T-helper 2 cell treated with Interferon-gamma antibody and Interleukin-4, amounts not matched to agents 5 μg/mL and 100 μg/mL, for 36 hours (primary cell): Measurements from ENCODE around the gene TTC28.

Experiments
- DNase-seq: peaks from one replicate; pipeline ENCODE4 v3.0.0; 2021; ENCODE audit warnings: low spot score
- H3K27ac Mint-ChIP-seq: one replicate; pipeline ENCODE4 v1.8.0; 2021; ENCODE audit warnings: mild to moderate bottlenecking, mixed read lengths
- H3K27me3 Mint-ChIP-seq: one replicate; pipeline ENCODE4 v1.8.0; 2021; ENCODE audit warnings: low read depth, mixed read lengths
- H3K36me3 Mint-ChIP-seq: one replicate; pipeline ENCODE4 v1.8.0; 2021; ENCODE audit warnings: low read depth, mixed read lengths
- H3K4me1 Mint-ChIP-seq: one replicate; pipeline ENCODE4 v1.8.0; 2021; ENCODE audit warnings: low read depth, mixed read lengths
- H3K4me3 Mint-ChIP-seq: one replicate; pipeline ENCODE4 v1.8.0; 2022; ENCODE audit warnings: mild to moderate bottlenecking, moderate library complexity, mixed read lengths
- H3K9me3 Mint-ChIP-seq: one replicate; pipeline ENCODE4 v1.8.0; 2021; ENCODE audit warnings: mixed read lengths

TTC28 gene

DNA sequence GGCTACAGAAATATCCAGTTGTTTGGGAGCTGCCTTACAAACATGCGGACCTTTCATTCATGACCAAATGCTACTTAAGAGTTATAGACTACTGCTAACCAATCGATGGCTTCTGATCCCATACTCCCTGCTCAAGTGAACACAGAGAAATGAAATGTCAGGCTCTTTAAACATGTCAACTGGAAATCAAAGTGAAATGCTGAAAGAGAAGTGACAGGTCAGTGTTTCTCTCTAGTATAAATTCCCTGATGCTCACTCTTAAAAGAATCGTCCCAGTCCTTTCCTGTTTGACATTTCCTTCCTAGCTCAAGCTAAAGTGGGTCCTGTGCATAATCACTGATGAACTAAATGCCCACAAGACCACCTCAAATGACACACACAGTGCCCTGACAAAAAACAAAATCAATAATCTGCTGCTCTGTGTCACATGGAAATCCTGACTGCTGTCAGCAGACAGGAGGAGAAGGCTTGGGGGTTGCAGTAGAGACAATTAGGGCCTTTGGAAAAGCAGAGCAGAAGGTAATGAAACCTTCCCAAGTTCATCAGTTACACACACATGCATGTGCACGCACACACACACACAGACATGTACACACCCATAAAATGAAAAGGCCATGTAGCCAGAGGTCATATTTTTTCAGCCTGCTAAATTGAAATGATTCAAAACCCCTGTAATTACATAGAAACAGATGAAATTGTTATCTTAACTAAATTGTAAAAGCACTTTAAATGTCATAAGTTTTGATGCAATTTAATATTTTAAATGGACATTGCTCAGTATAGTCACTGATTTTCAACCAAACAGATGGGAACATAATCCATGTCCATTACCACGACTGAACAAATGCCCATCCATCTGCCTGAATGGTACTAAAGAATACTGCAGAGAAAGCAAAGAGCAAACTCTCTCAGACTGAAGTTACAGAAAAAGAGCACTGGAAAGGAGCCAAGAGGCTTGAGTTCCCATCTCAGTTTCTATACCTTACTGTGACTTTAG lies 330.7 kb downstream of the TTC28 start:
- peaks cover 9% of the 10 kb centered on the region for H3K27me3 Mint-ChIP-seq
- H3K36me3 Mint-ChIP-seq = no peaks in the 10 kb centered on the region
- no peak overlapping the region for H3K4me3 Mint-ChIP-seq
- H3K4me1 Mint-ChIP-seq = peaks cover 6% of the 10 kb centered on the region
- no peaks in the 10 kb centered on the region for H3K9me3 Mint-ChIP-seq
- H3K27ac Mint-ChIP-seq = no peak overlapping the region
- no peak for DNase-seq

DNA sequence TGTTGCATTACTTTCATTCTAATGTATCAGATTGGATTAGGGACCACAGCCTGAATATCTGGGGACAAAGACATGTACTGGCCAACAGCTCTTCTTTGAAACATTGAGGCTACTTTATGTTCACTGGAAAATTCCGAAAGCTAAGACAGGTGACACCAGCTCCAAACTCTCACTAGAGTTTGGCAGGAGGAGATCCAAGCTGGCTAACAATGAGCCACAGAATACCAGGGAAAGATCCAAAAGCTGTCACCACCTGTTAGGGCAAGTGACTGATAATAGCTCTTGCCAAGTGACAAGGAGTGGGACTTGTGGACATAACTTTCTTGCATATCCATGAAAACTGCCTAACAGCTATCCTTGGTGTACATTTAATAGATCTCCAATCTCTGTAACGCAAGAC lies 333.3 kb downstream of the TTC28 start:
- peaks cover 4% of the 10 kb centered on the region for H3K4me1 Mint-ChIP-seq
- H3K27ac Mint-ChIP-seq = no peak overlapping the region
- no peaks in the 10 kb centered on the region for H3K36me3 Mint-ChIP-seq
- H3K27me3 Mint-ChIP-seq = peaks cover 6% of the 10 kb centered on the region
- no peaks in the 10 kb centered on the region for H3K9me3 Mint-ChIP-seq
- DNase-seq = no peak
- H3K4me3 Mint-ChIP-seq = no peak overlapping the region

DNA sequence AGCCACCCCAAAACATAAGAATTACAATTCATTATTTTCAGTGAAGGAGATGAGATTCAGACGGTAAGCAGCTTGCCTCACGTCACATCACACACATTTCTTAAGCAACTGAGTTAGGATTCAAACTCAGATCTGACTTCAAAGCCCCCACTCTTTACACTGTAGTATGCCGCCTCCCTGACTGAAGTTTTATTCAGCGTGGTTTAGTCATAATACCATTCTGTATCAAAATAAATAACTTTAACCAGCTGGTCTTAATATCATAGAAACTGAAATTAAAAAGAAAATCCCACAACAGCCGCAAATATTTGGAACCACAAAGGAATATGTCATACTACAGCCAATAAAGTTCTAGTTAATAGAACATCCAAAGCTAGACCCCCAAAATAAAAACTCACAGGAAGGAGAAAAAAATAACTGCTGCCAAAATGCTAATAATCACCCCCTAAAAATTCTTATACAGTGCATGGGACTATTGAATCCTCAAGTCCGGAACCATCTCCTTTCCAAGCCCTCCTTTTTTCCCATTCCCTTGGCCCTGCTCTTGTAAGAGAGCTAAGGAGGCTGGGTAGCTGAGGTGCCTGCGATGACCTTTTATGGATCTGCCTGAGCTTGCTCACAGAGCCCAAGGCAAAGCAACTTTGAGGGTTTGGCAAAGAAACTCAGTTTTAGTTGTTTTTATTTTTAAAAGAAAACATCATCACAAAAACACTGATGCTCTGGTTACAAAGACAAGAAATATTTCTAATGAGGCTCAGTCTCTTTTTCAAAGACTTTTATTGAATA lies 334.5 kb downstream of the TTC28 start:
- H3K36me3 Mint-ChIP-seq = no peaks in the 10 kb centered on the region
- H3K27me3 Mint-ChIP-seq = peaks cover 6% of the 10 kb centered on the region
- H3K27ac Mint-ChIP-seq = no peak overlapping the region
- H3K4me1 Mint-ChIP-seq = peaks cover 4% of the 10 kb centered on the region
- no peak overlapping the region for H3K4me3 Mint-ChIP-seq
- H3K9me3 Mint-ChIP-seq = no peaks in the 10 kb centered on the region
- no peak for DNase-seq

DNA sequence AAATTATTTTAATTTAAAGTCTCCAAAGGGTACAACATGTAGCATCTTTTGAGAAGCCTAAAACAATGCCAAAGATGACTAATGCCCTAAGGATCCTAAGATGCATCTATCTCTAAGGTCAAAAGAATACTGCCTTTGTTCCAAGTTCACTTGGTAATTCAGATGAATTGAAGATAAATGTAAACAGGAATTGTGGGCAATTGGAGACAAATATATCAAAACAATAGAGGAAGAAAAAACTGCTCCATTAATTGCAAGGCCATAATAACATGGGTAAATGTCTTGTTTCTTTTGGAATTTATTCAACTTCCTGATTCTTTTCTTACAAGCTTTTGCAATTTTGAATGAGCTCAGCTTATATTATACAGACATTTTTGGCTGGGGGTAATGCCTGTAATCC lies 338.6 kb downstream of the TTC28 start:
- no peak for DNase-seq
- Mint-ChIP-seq H3K9me3 (peaks cover 4% of the 10 kb centered on the region), H3K36me3 (no peaks in the 10 kb centered on the region), H3K4me1 (no peaks in the 10 kb centered on the region), H3K27me3 (peaks cover 21% of the 10 kb centered on the region), H3K27ac (no peak overlapping the region), H3K4me3 (no peak overlapping the region)

DNA sequence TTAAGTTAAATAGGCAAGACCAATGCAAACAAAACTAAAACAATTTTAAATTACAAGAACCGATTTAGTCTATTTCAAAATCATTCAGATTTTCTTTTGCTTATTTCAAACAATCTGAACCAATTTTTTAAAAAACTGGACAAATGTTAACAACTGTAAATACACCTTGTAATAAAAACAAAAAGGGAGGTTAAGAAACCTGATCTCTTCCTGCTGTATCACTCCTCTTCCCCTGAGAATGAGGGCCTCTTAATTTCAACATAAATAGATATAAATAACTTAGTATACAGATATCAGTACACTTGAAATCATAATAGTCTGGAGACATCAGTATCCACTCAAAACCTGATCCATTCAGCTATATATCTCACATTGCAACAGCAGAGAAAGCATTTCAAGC lies 346.6 kb downstream of the TTC28 start:
- Mint-ChIP-seq H3K4me3 (no peak overlapping the region), H3K27me3 (peaks cover 17% of the 10 kb centered on the region), H3K9me3 (peaks cover 14% of the 10 kb centered on the region), H3K27ac (no peak overlapping the region), H3K36me3 (no peaks in the 10 kb centered on the region), H3K4me1 (peaks cover 17% of the 10 kb centered on the region)
- DNase-seq = no peak

DNA sequence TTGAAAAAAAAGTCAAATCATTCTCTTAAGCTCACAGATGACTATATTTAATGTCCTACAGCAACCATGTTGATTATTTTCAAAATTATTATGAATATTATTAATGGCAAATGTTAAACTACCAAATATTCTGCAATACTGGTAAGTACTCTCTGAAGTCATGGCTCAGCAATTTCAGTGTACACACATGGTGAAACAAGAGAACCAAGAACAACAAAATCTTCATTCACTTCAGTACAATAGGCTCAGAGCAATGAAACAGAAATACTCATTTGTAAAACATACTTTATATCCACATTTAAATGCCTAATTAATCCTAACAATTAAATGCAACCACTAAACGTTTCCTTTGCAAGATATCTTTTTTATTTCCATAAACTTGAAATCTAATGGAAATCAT lies 347.2 kb downstream of the TTC28 start:
- H3K9me3 Mint-ChIP-seq = peaks cover 14% of the 10 kb centered on the region
- DNase-seq = no peak
- H3K27me3 Mint-ChIP-seq = peaks cover 15% of the 10 kb centered on the region
- H3K36me3 Mint-ChIP-seq = no peaks in the 10 kb centered on the region
- H3K4me1 Mint-ChIP-seq = peaks cover 17% of the 10 kb centered on the region
- H3K4me3 Mint-ChIP-seq = no peak overlapping the region
- H3K27ac Mint-ChIP-seq = no peak overlapping the region

DNA sequence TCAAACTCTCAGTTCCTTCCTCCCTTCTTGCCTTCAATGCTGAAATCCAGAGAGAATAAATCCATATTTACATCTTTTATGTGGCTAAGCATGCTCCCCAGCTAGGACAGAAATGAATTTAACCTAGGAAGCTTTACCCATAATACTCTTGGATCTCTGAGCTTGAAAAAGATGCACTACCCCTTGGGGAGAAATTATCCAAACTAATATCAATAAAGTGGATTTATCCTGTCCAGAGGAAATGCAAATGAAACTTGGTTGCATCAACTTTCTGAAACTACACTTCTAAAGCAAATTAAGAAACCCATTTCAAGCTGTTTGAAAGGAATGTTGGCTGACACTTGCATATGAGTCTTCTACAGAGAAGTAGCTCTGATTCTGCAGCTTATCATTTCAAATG lies 347.9 kb downstream of the TTC28 start:
- H3K27ac Mint-ChIP-seq = no peak overlapping the region
- no peak for DNase-seq
- peaks cover 11% of the 10 kb centered on the region for H3K27me3 Mint-ChIP-seq
- no peaks in the 10 kb centered on the region for H3K36me3 Mint-ChIP-seq
- H3K9me3 Mint-ChIP-seq = peaks cover 13% of the 10 kb centered on the region
- peaks cover 17% of the 10 kb centered on the region for H3K4me1 Mint-ChIP-seq
- H3K4me3 Mint-ChIP-seq = no peak overlapping the region

DNA sequence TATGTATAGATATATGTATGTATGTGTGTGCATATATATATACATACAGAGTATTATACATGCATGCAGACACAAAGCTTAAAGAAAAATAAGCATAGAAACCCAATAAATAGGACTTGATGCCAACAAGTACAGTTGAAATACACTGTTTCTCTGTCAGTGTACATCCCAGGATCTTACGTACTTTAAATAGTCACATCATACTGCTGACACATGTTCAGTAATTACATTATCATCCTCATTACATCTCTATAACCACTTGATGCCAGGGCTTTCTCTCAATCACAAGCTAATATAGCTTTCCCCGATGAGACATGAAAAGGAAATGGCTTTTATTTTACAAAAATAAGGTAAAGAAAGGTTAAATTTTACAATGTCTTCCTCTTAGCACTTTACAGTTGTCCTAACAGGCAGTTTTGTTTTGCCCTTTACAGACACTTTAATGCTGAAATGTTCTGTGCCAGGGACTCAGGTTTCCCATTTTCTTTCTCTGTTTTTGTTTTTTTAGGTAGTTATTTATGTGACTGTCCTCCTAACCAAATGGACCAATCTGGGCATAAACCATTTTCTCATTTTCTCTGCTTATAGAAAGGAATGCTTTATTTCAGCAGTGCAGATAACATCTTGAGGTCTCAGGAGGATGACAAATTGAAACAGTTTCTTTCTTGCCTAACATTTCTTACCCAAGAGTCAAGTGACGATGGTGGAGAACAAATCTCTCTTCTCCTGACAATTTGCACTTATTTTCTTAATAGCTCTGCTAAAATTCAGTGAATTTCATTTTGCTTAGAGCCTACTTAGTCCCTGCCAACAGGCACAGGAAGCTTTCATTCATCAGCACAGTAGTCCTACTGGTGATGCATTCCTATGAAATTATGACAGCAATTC lies 350.2 kb downstream of the TTC28 start:
- peaks cover 8% of the 10 kb centered on the region for H3K27me3 Mint-ChIP-seq
- peak overlapping the region; percentile 21 for H3K4me3 Mint-ChIP-seq
- H3K4me1 Mint-ChIP-seq = peaks cover 17% of the 10 kb centered on the region
- DNase-seq = no peak
- peak overlapping the region; percentile 43 for H3K27ac Mint-ChIP-seq
- peaks cover 1% of the 10 kb centered on the region for H3K9me3 Mint-ChIP-seq
- no peaks in the 10 kb centered on the region for H3K36me3 Mint-ChIP-seq

DNA sequence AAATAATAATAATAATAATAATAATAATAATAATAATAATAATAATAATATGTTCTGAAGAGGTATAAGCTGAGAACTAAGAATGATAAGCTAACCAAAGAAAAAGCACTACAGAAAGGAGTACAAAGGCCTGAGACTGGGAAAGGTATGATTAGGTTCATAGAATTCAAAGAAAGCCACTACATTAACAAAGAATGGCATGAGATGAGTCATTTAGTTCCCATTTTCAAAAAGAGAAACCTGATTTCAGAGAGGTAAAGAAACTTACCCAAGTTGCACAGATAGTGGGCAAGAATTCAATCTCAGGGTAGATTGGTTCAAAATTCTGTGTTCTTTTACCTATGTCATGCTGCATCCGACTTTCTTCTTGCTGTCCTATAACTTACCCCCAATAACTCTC lies 350.9 kb downstream of the TTC28 start:
- no peak overlapping the region for H3K4me3 Mint-ChIP-seq
- no peak for DNase-seq

DNA sequence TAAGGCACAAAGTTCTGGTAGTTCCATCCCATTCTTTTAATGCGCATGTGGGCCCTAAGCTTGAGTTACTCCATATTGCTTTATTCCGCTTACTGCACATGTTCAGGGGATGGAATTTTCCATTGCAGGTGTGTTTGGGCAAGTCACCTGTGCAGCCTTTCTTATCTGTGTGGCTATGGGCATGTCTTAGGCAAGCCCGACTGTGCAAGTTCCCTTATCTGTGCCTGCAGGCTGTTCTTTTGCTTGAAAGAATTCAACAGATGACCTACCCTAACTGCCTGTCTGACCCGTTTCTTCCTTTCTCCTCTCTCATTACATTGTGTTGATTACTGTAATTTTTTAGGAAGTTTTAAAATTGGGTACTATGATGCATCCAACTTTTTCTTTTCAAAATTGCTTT lies 363.6 kb downstream of the TTC28 start:
- DNase-seq = no peak
- H3K36me3 Mint-ChIP-seq = no peaks in the 10 kb centered on the region
- no peaks in the 10 kb centered on the region for H3K9me3 Mint-ChIP-seq
- H3K27me3 Mint-ChIP-seq = peaks cover 8% of the 10 kb centered on the region
- H3K27ac Mint-ChIP-seq = no peak overlapping the region
- H3K4me3 Mint-ChIP-seq = no peak overlapping the region
- no peaks in the 10 kb centered on the region for H3K4me1 Mint-ChIP-seq

More for the DNA sequence above, 350.9 kb downstream of the TTC28 start:
- Mint-ChIP-seq H3K27me3 (peaks cover 10% of the 10 kb centered on the region), H3K27ac (no peak overlapping the region), H3K9me3 (no peaks in the 10 kb centered on the region), H3K36me3 (no peaks in the 10 kb centered on the region), H3K4me1 (peaks cover 17% of the 10 kb centered on the region)

DNA sequence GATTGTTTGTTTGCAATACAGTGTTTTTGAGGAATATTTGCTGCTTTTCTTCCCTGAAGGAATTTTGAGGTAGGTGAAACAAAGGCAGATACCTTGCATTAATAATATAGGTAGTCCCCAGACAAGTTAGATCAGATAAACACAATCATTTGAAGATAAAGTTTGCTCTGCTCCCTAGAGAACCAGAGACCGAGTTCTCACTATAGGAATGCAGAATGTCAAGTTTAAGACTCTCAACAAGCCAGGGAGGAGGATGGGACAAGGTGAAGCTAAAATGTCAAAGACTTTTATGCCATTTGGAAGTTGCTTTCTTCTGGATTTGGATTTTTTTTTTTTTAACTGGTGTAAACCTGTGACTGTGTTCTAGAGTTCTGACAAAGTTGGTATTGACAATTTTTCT lies 364.7 kb downstream of the TTC28 start:
- Mint-ChIP-seq H3K27ac (no peak overlapping the region), H3K27me3 (peaks cover 6% of the 10 kb centered on the region), H3K4me1 (no peaks in the 10 kb centered on the region), H3K36me3 (no peaks in the 10 kb centered on the region), H3K9me3 (no peaks in the 10 kb centered on the region), H3K4me3 (no peak overlapping the region)
- DNase-seq = no peak

DNA sequence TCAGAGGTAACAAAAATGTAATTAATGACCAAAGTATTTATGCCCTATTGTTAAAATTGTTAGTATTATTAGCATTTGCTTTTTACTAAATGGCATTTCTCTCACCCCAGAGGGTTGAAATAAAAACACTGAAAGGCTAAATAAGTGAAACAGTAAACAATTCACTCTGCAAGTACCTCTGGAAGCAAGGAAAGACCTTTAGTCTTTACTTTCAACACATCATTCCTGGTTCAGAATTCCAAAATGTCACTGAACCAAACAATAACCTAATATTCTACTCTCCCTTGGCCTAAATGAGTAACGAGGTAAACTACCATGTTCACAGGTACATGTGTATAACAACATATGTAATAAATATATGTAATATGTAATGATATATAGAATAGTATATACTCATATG lies 369.3 kb downstream of the TTC28 start:
- H3K9me3 Mint-ChIP-seq = no peaks in the 10 kb centered on the region

DNA sequence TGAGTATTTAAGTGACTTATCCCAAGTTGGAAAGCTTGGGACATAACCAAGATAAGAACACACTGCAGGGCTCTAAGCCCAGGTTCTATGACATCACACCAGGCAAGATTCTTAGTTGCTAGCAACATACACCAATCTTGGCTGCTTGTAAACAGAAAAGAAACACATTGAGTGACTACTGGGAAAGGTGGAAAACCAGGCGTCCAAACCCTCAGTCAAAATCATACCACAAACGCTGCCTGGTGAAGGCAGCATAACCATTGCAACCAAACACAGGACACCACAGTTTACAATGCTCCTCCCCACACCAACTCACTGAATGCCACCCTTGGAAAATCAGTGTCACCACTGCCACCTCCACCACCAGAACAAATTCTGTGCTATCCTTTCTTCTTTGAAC lies 379.9 kb downstream of the TTC28 start:
- DNase-seq = peak; percentile 20
- H3K4me3 Mint-ChIP-seq = no peak overlapping the region
- H3K27me3 Mint-ChIP-seq = no peaks in the 10 kb centered on the region
- H3K36me3 Mint-ChIP-seq = no peaks in the 10 kb centered on the region
- H3K4me1 Mint-ChIP-seq = peaks cover 16% of the 10 kb centered on the region
- no peak overlapping the region for H3K27ac Mint-ChIP-seq
- no peaks in the 10 kb centered on the region for H3K9me3 Mint-ChIP-seq

More for the DNA sequence above, 369.3 kb downstream of the TTC28 start:
- Mint-ChIP-seq H3K36me3 (no peaks in the 10 kb centered on the region), H3K4me1 (no peaks in the 10 kb centered on the region), H3K27ac (no peak overlapping the region), H3K27me3 (peaks cover 4% of the 10 kb centered on the region), H3K4me3 (no peak overlapping the region)
- DNase-seq = no peak
